HCT116 (cell line): Measurements from ENCODE around the gene DTNBP1. TPM values are rescaled to one million over a fixed set of nuclear protein-coding genes. Genes with fewer than 3 reads are reported as not detected.

Experiments
- ATAC-seq: fragments of 200-7000 bp; cut with Tn5 transposase; 2 replicates; pipeline ENCODE4 v1.9.1; 2020; ENCODE audit warnings: mild to moderate bottlenecking, moderate library complexity
- BruUV-seq: library from RNA; stranded (reverse); fragments of 400-500 nt; replicated peaks from 2 replicates; lab custom pipeline; 2021; lab: Mats Ljungman, UMichigan
- CTCF ChIA-PET: fragments of 300-600 bp; sonication (Branson Sonifier 250); formaldehyde crosslinking; loops from one replicate; lab custom pipeline; 2021; ENCODE audit warnings: antibody characterized with exemption; lab: Charles Lee
- POLR2A ChIA-PET: fragments of 300-600, 350-600 bp; sonication (Branson Sonifier 250); formaldehyde crosslinking; loops from one replicate; lab custom pipeline; 2021; ENCODE audit warnings: antibody characterized with exemption; lab: Charles Lee
- RAD21 ChIA-PET, 2 experiments: fragments of 300-600 bp; sonication (Branson Sonifier 250); formaldehyde crosslinking; loops; one replicate each; lab custom pipeline; 2023; ENCODE audit warnings: low total read pairs in 2 of 2; ENCODE audit not compliant: uncharacterized antibody in 2 of 2, unreplicated experiment in 2 of 2, low non-redundant PET in 1 of 2; lab: Charles Lee
- DNase-seq: peaks from one replicate; pipeline ENCODE4 v3.0.0-alpha.2; 2010; ENCODE audit warnings: low read depth, low spot score
- H2AFZ ChIP-seq: fragments of 200-600 bp; shearing (Covaris generic), sonication (generic); 2 replicates; pipeline ENCODE4 v1.6.1; 2017; ENCODE audit warnings: low read depth, mixed run types, mixed read lengths, antibody characterized with exemption, low read length; ENCODE audit not compliant: poor library complexity, severe bottlenecking
- H3K27ac ChIP-seq: 2 replicates; pipeline ENCODE4 v1.5.1; 2012; ENCODE audit warnings: low read depth, low read length
- H3K27me3 ChIP-seq: fragments of 200-600 bp; sonication (generic); 2 replicates; pipeline ENCODE4 v1.6.1; 2016; ENCODE audit warnings: mixed run types, low read length, mixed read lengths; ENCODE audit not compliant: insufficient read depth
- H3K36me3 ChIP-seq, 2 experiments: fragments of 200-500 bp in 1 of 2; fragments of 200-600 bp in 1 of 2; sonication (Bioruptor generic) in 1 of 2; sonication (generic) in 1 of 2; 2 replicates each; pipeline versions ENCODE4 v1.5.1 to v1.6.1; 2014 to 2016; ENCODE audit warnings: low read length in 2 of 2, inconsistent platforms in 1 of 2, mixed read lengths in 1 of 2, mixed run types in 1 of 2; ENCODE audit not compliant: insufficient read depth in 2 of 2, control insufficient read depth in 1 of 2
- H3K4me1 ChIP-seq, 2 experiments: fragments of 200-600 bp in 1 of 2; sonication (generic) in 1 of 2; 2 replicates each; pipeline versions ENCODE4 v1.5.1 to v1.6.1; 2012 to 2017; ENCODE audit warnings: low read length in 2 of 2, inconsistent platforms in 1 of 2, mild to moderate bottlenecking in 1 of 2, mixed read lengths in 1 of 2, mixed run types in 1 of 2, moderate library complexity in 1 of 2; ENCODE audit not compliant: insufficient read depth in 2 of 2, control insufficient read depth in 1 of 2
- H3K4me2 ChIP-seq: fragments of 200-600 bp; sonication (generic); 2 replicates; pipeline ENCODE4 v1.6.1; 2017; ENCODE audit warnings: mixed run types, low read length, mixed read lengths
- H3K4me3 ChIP-seq, 2 experiments: fragments of 200-600 bp in 1 of 2; sonication (generic) in 1 of 2; replicated peaks in 1 of 2; 2 replicates each; pipeline ENCODE4 v1.5.1; 2011 to 2016; ENCODE audit warnings: low read length in 2 of 2, control low read depth in 1 of 2, low read depth in 1 of 2, mild to moderate bottlenecking in 1 of 2, mixed read lengths in 1 of 2, mixed run types in 1 of 2
- H3K79me2 ChIP-seq: fragments of 200-600 bp; sonication (generic); 2 replicates; pipeline ENCODE4 v1.6.1; 2017; ENCODE audit warnings: mild to moderate bottlenecking, mixed run types, low read length, moderate library complexity, mixed read lengths; ENCODE audit not compliant: insufficient read depth
- H3K9ac ChIP-seq: fragments of 200-600 bp; sonication (generic); 2 replicates; pipeline ENCODE4 v1.6.1; 2016; ENCODE audit warnings: low read length, mixed read lengths
- H3K9me2 ChIP-seq: fragments of 200-600 bp; sonication (generic), shearing (Covaris generic); 2 replicates; pipeline ENCODE4 v1.6.1; 2017; ENCODE audit warnings: mixed run types, mild to moderate bottlenecking, moderate library complexity; ENCODE audit not compliant: insufficient read depth
- H3K9me3 ChIP-seq, 2 experiments: fragments of 200-500 bp in 1 of 2; fragments of 200-600 bp in 1 of 2; sonication (Bioruptor generic) in 1 of 2; sonication (generic) in 1 of 2; 2 replicates each; pipeline ENCODE4 v1.6.1; 2014 to 2017; ENCODE audit warnings: low read length in 2 of 2, mixed read lengths in 2 of 2, inconsistent platforms in 1 of 2, low read depth in 1 of 2, mild to moderate bottlenecking in 1 of 2, mixed run types in 1 of 2, moderate library complexity in 1 of 2; ENCODE audit not compliant: control insufficient read depth in 1 of 2, insufficient read depth in 1 of 2
- H4K20me1 ChIP-seq: fragments of 200-600 bp; sonication (generic), shearing (Covaris generic); 2 replicates; pipeline ENCODE4 v1.6.1; 2017; ENCODE audit warnings: mixed run types, mild to moderate bottlenecking, moderate library complexity; ENCODE audit not compliant: insufficient read depth
- CEBPB ChIP-seq: IDR thresholded peaks from 2 replicates; pipeline ENCODE4 v1.6.1; 2012; ENCODE audit warnings: low read depth
- EZH2phosphoT487 ChIP-seq: fragments of 200-600 bp; IDR thresholded peaks from 2 replicates; pipeline ENCODE4 v1.6.1; 2018; ENCODE audit warnings: antibody characterized with exemption, borderline replicate concordance
- JUND ChIP-seq: IDR thresholded peaks from 2 replicates; pipeline ENCODE4 v1.6.1; 2012
- MAX ChIP-seq: IDR thresholded peaks from 2 replicates; pipeline ENCODE4 v1.6.1; 2012
- POLR2A ChIP-seq: IDR thresholded peaks from 2 replicates; pipeline ENCODE4 v1.7.0; 2011; ENCODE audit warnings: borderline replicate concordance; ENCODE audit not compliant: insufficient read depth, insufficient read length; ENCODE audit errors: extremely low read depth
- POLR2AphosphoS5 ChIP-seq: IDR thresholded peaks from 2 replicates; pipeline ENCODE4 v1.6.1; 2011; ENCODE audit warnings: mild to moderate bottlenecking, low read depth, low read length, moderate library complexity
- RAD21 ChIP-seq: IDR thresholded peaks from 2 replicates; pipeline ENCODE4 v1.6.1; 2012; ENCODE audit warnings: low read depth, mild to moderate bottlenecking
- SIN3A ChIP-seq: IDR thresholded peaks from 2 replicates; pipeline ENCODE4 v1.6.1; 2012; ENCODE audit warnings: low read depth
- SP1 ChIP-seq: IDR thresholded peaks from 2 replicates; pipeline ENCODE4 v1.6.1; 2012; ENCODE audit warnings: low read depth
- SRF ChIP-seq: IDR thresholded peaks from 2 replicates; pipeline ENCODE4 v1.6.1; 2012; ENCODE audit warnings: low read depth
- TCF7L2 ChIP-seq: IDR thresholded peaks from 2 replicates; pipeline ENCODE4 v1.7.0; 2011; ENCODE audit warnings: borderline replicate concordance, inconsistent platforms; ENCODE audit not compliant: insufficient read depth, insufficient read length; ENCODE audit errors: extremely low read depth
- ZBTB33 ChIP-seq: IDR thresholded peaks from 2 replicates; pipeline ENCODE4 v1.6.1; 2011; ENCODE audit warnings: mild to moderate bottlenecking, low read length, moderate library complexity; ENCODE audit not compliant: insufficient replicate concordance; ENCODE audit errors: extremely low read depth
- ZNF274 ChIP-seq: fragments of 200-500 bp; sonication (Bioruptor generic); IDR thresholded peaks from 2 replicates; pipeline ENCODE4 v1.6.1; 2014; ENCODE audit warnings: mild to moderate bottlenecking, low read depth, low read length, inconsistent platforms
- intact Hi-C: fragments of 100-400 bp; cut with micrococcal nuclease; formaldehyde crosslinking; loops from 2 replicates; pipeline ENCODE4 v1.10.0; 2022
- total RNA-seq: library from RNA; stranded (reverse); gene quantifications from one replicate; pipeline ENCODE4 v1.2.1, GENCODE V29; 2021; ENCODE audit not compliant: unreplicated experiment

Gene DTNBP1
- total RNA-seq, 1 experiment from 2014 or later = 16.7 TPM

- no peak overlapping the region for H3K9ac ChIP-seq
- no peak overlapping the region for H2AFZ ChIP-seq
- H3K4me2 ChIP-seq = no peak overlapping the region
- no peaks in the 10 kb centered on the region for H3K79me2 ChIP-seq
- H3K9me3 ChIP-seq = no peaks in the 10 kb centered on the region
- ATAC-seq (no peak), DNase-seq (no peak)
- ChIA-PET CTCF (no interaction called here), POLR2A (no interaction called here), RAD21 (no interaction called here)
- H3K27ac ChIP-seq = no peak overlapping the region
- no peaks in the 10 kb centered on the region for H3K4me1 ChIP-seq
- no peaks in the 10 kb centered on the region for H3K27me3 ChIP-seq
- H3K9me2 ChIP-seq = no peaks in the 10 kb centered on the region
- TF ChIP-seq JUND (no peak), POLR2A (no peak), MAX (no peak), RAD21 (no peak), ZNF274 (no peak), CEBPB (no peak), SIN3A (no peak), EZH2phosphoT487 (no peak), TCF7L2 (no peak)
- H3K36me3 ChIP-seq = no peaks in the 10 kb centered on the region
- intact Hi-C loops = no loop called here
- H4K20me1 ChIP-seq = no peaks in the 10 kb centered on the region
- H3K4me3 ChIP-seq = no peak overlapping the region
- BruUV-seq = no TSS peak
Observed at GRCh38 chr6:15536198-15536955, 126.5 kb downstream of the DTNBP1 start.

GRCh38 chr6:15535495-15536197 lies 127.2 kb downstream of the DTNBP1 start:
- ChIA-PET RAD21 (no interaction called here), CTCF (no interaction called here), POLR2A (no interaction called here)
- no TSS peak for BruUV-seq
- ATAC-seq (no peak), DNase-seq (no peak)
- Histone ChIP-seq H3K9me3 (no peaks in the 10 kb centered on the region), H2AFZ (no peak overlapping the region), H3K4me3 (no peak overlapping the region), H3K27ac (no peak overlapping the region), H4K20me1 (no peaks in the 10 kb centered on the region), H3K4me1 (no peaks in the 10 kb centered on the region), H3K36me3 (no peaks in the 10 kb centered on the region), H3K9me2 (no peaks in the 10 kb centered on the region), H3K79me2 (no peaks in the 10 kb centered on the region), H3K9ac (no peak overlapping the region), H3K27me3 (no peaks in the 10 kb centered on the region), H3K4me2 (no peak overlapping the region)
- intact Hi-C loops = no loop called here
- TF ChIP-seq CEBPB (no peak), ZNF274 (no peak), TCF7L2 (no peak), RAD21 (no peak), POLR2AphosphoS5 (no peak), ZBTB33 (no peak), SRF (no peak), POLR2A (no peak), MAX (no peak), SP1 (no peak)
